Thoracic aorta (tissue), 2 donors: ENCODE results near the gene CDC42BPG. TPM values are rescaled to one million over a fixed set of nuclear protein-coding genes. Genes with fewer than 3 reads are reported as not detected.

Experiments used
- ATAC-seq: fragments of 150-250 bp; one replicate; pipeline ENCODE4 v1.8.0; 2017; ENCODE audit warnings: low read depth; ENCODE audit not compliant: insufficient number of reproducible peaks, low FRiP score
- DNase-seq: peaks from one replicate; pipeline ENCODE4 v3.0.0-alpha.2; 2020; ENCODE audit warnings: low spot score
- H3K27ac ChIP-seq, 2 donors: fragments of 200-600 bp; sonication (generic); 1 replicate in 1 of 2; 2 replicates in 1 of 2; pipeline ENCODE4 v1.5.1; 2016; ENCODE audit warnings: mild to moderate bottlenecking in 2 of 2, moderate library complexity in 2 of 2
- H3K27me3 ChIP-seq: fragments of 200-600 bp; sonication (generic); replicated peaks from 2 replicates; pipeline ENCODE4 v1.6.0; 2016; ENCODE audit warnings: mild to moderate bottlenecking; ENCODE audit not compliant: insufficient read depth
- H3K36me3 ChIP-seq: fragments of 200-600 bp; sonication (generic); one replicate; pipeline ENCODE4 v1.5.1; 2016
- H3K4me1 ChIP-seq, 2 donors: fragments of 200-600 bp; sonication (generic); 1 replicate in 1 of 2; 2 replicates in 1 of 2; pipeline versions ENCODE4 v1.5.1 to v1.6.0; 2016; ENCODE audit warnings: low read depth in 2 of 2, mild to moderate bottlenecking in 1 of 2; ENCODE audit not compliant: control insufficient read depth in 1 of 2
- H3K4me3 ChIP-seq: fragments of 200-600 bp; sonication (generic); 2 replicates; pipeline ENCODE4 v1.5.1; 2016; ENCODE audit warnings: mild to moderate bottlenecking
- H3K9me3 ChIP-seq: fragments of 200-600 bp; sonication (generic); 2 replicates; pipeline ENCODE4 v1.5.1; 2016
- CTCF ChIP-seq: fragments of 200-600 bp; sonication (generic); IDR thresholded peaks from one replicate; pipeline ENCODE4 v1.5.1; 2019; ENCODE audit warnings: antibody characterized with exemption
- total RNA-seq, 2 donors: library from RNA; depleted of rRNA; stranded (reverse); fragments of >200 nt; gene quantifications; one replicate each; pipeline versions ENCODE4 v1.1.0 to v1.2.3, GENCODE V29; 2016

CDC42BPG gene
- total RNA-seq, 2 donors from 2014 or later: 0.68 to 1.2 TPM

GRCh38 chr11:64837887-64838351 is 6.5 kb downstream of the CDC42BPG start:
- no peak overlapping the region for H3K27ac ChIP-seq
- no peak for DNase-seq
- H3K4me1 ChIP-seq: no peaks in the 10 kb centered on the region
- TF ChIP-seq CTCF: no peak
- H3K36me3 ChIP-seq: no peaks in the 10 kb centered on the region
- no peak for ATAC-seq
- H3K27me3 ChIP-seq: no peaks in the 10 kb centered on the region
- no peaks in the 10 kb centered on the region for H3K9me3 ChIP-seq
- H3K4me3 ChIP-seq: no peak overlapping the region

- no peaks in the 10 kb centered on the region for H3K9me3 ChIP-seq
- H3K4me3 ChIP-seq: no peak overlapping the region
- H3K36me3 ChIP-seq: no peaks in the 10 kb centered on the region
- ATAC-seq (no peak), DNase-seq (no peak)
- no peak for TF ChIP-seq CTCF
- H3K27ac ChIP-seq: no peak overlapping the region
- no peaks in the 10 kb centered on the region for H3K27me3 ChIP-seq
- no peaks in the 10 kb centered on the region for H3K4me1 ChIP-seq
Observed at GRCh38 chr11:64836448-64837072, 7.9 kb downstream of the CDC42BPG start.

- TF ChIP-seq CTCF: no peak
- H3K9me3 ChIP-seq: no peaks in the 10 kb centered on the region
- no peak for ATAC-seq
Observed at GRCh38 chr11:64835616-64836447, 8.6 kb downstream of the CDC42BPG start.

GRCh38 chr11:64834723-64835615 is 9.5 kb downstream of the CDC42BPG start:
- Histone ChIP-seq H3K4me3 (no peak overlapping the region), H3K9me3 (no peaks in the 10 kb centered on the region), H3K27ac (no peak overlapping the region), H3K36me3 (no peaks in the 10 kb centered on the region), H3K27me3 (no peaks in the 10 kb centered on the region), H3K4me1 (no peaks in the 10 kb centered on the region)
- TF ChIP-seq CTCF: no peak
- ATAC-seq (no peak), DNase-seq (no peak)

More at GRCh38 chr11:64835616-64836447, 8.6 kb downstream of the CDC42BPG start:
- no peaks in the 10 kb centered on the region for H3K27me3 ChIP-seq
- H3K27ac ChIP-seq: no peak overlapping the region
- no peaks in the 10 kb centered on the region for H3K36me3 ChIP-seq
- no peak overlapping the region for H3K4me3 ChIP-seq
- no peak for DNase-seq
- no peaks in the 10 kb centered on the region for H3K4me1 ChIP-seq
